ENCODE results near the gene MEIOSIN.
A peak's percentile ranks its signal among the peaks of the same experiment; 100 is the strongest.

The MEIOSIN gene

GRCh38 chr19:45770192-45771101, 37.2 kb downstream of the MEIOSIN start (continued):
- TF ChIP-seq BCL11B (tag by site-specific recombination; IDR thresholded peaks at IDR 0.05; ENCODE audit: low read depth) (peak; percentile 14; the same call in 1 of the 2 replicates), ZNF521 (tag by site-specific recombination; IDR thresholded peaks at IDR 0.05) (no peak), GLI4 (tag by site-specific recombination; IDR thresholded peaks at IDR 0.05) (no peak), ZNF366 (tag by site-specific recombination; conservative IDR thresholded peaks at IDR 0.05) (no peak)

DNA sequence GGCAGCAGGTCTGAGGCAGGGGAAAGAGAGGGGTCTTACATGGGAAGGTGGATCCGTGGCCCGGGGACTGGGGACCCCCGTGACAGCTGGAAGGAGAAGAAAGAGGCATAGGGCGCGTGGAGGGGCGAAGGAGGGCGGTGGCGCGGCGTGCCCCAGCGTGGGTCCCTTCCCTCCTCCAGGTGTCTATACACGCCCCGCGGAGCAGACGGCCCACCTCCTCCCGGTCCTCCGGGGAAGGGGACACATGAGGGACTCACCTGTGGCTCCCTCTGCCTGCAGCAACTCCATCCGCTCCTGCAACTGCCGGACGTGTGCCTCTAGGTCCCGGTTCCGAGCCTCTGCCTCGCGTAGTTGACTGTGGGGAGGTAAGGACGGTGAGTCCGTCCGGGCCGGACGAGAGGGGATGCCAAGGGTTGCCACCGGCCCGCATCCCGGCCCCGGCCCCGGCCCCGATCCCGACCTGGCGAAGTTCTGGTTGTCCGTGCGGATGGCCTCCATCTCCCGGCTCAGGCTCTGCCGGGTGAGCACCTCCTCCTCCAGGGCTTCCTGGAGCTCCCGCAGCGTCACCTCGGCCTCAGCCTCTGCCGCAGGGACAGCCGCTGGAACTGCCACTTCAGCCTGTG, 38.2 kb downstream of the MEIOSIN start:
- no peak overlapping the region for H3K4me3 ChIP-seq (ENCODE audit: low read depth, low read length)

DNA sequence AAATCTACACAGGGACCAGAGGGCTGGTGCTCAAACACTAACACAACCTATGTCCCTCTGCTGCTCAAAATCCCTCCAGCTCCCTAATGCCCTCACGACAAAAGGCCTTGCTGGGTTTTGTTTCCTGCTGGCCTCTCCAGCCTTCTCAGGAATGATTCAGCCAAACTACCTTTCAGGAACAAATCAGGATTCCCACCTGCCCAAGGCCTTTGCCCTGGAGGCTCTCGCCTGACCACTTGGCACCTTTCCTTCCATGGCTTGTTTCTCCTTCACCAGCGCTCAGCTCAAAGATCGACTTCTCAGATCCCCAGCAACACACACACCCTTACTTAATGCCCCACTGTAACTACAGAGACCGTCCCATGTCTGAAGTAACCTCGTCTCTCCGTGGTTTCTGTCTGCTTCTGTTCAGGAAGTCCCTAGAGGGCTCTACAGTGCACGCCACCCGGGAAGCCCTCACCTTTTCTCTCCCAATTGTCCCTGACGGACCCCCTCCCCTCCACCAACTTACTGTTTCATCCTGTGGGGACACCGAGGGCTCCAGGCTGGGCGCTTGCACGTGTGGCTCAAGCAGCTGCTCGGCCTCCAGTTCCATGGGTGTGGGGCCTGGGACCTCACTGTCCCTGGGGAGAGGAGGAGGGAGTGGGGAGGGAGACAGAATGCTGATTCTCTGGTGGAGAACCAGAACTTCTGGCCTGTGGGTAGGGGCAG, 39.0 kb downstream of the MEIOSIN start:
- Histone ChIP-seq H3K9me3 (ENCODE audit: control insufficient read depth, insufficient read depth, low read depth, low read length) (no peaks in the 10 kb centered on the region), H3K4me3 (ENCODE audit: low read depth, low read length) (no peak overlapping the region), H3K4me1 (ENCODE audit: control insufficient read depth, insufficient read depth, low read length) (peaks cover 6% of the 10 kb centered on the region), H3K27ac (ENCODE audit: extremely low read depth, low read depth, low read length) (peak overlapping the region; percentile 32), H3K36me3 (ENCODE audit: control insufficient read depth in 2 of 2, insufficient read depth in 1 of 2, low read length in 2 of 2) (peaks cover 16 to 38% of the 10 kb centered on the region in 2 experiments)
- POLR2A ChIA-PET = interaction anchor here (1.4 to 7.2 kb wide), 5 partner anchors 11 to 84 kb away, joined by 3 to 111 read pairs (median 11); partner anchors contain the start of genes DMPK, DMWD, QPCTL and SNRPD2
- TF ChIP-seq KLF9 (tag by site-specific recombination; IDR thresholded peaks at IDR 0.05; ENCODE audit: low read depth) = no peak
- TF ChIP-seq PATZ1 (tag by site-specific recombination; IDR thresholded peaks at IDR 0.05) = no peak
- TF ChIP-seq ZNF658 (tag by site-specific recombination; IDR thresholded peaks at IDR 0.05) = no peak
- TF ChIP-seq TRIM28 (IDR thresholded peaks at IDR 0.05; ENCODE audit: borderline replicate concordance, low read length) = no peak
- no peak for TF ChIP-seq MYNN (tag by site-specific recombination; IDR thresholded peaks at IDR 0.05; ENCODE audit: borderline replicate concordance)
- no peak for TF ChIP-seq ZNF76 (tag by site-specific recombination; IDR thresholded peaks at IDR 0.05; ENCODE audit: borderline replicate concordance, low read depth)
- CTCF ChIA-PET = interaction anchor here (0.7 to 2.5 kb wide), 4 partner anchors 27 to 94 kb away, joined by 3 to 9 read pairs (median 6); no protein-coding TSS in a partner anchor

More for the DNA sequence above, 38.2 kb downstream of the MEIOSIN start:
- H3K36me3 ChIP-seq (ENCODE audit: control insufficient read depth in 2 of 2, insufficient read depth in 1 of 2, low read length in 2 of 2) = peaks cover 16 to 29% of the 10 kb centered on the region in 2 experiments
- peak overlapping the region; percentile 70 for H3K27ac ChIP-seq (ENCODE audit: extremely low read depth, low read depth, low read length)
- TF ChIP-seq HOXD13 (CRISPR knock-in tag; IDR thresholded peaks at IDR 0.05; ENCODE audit: borderline replicate concordance) = no peak
- TF ChIP-seq, protein P1, sequence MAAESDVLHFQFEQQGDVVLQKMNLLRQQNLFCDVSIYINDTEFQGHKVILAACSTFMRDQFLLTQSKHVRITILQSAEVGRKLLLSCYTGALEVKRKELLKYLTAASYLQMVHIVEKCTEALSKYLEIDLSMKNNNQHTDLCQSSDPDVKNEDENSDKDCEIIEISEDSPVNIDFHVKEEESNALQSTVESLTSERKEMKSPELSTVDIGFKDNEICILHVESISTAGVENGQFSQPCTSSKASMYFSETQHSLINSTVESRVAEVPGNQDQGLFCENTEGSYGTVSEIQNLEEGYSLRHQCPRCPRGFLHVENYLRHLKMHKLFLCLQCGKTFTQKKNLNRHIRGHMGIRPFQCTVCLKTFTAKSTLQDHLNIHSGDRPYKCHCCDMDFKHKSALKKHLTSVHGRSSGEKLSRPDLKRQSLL (tag by site-specific recombination; IDR thresholded peaks at IDR 0.05) = peak; percentile 45; the same call in 1 of the 2 replicates
- no peak for TF ChIP-seq ZNF157 (tag by site-specific recombination; IDR thresholded peaks at IDR 0.05)
- H3K4me1 ChIP-seq (ENCODE audit: control insufficient read depth, insufficient read depth, low read length) = peaks cover 14% of the 10 kb centered on the region
- H3K9me3 ChIP-seq (ENCODE audit: control insufficient read depth, insufficient read depth, low read depth, low read length) = no peaks in the 10 kb centered on the region
- CTCF ChIA-PET = interaction anchor here (0.6 to 2.7 kb wide), 11 partner anchors 11 to 621 kb away, joined by 3 to 22 read pairs (median 7); partner anchors contain the start of genes DMPK and DMWD
- POLR2A ChIA-PET = interaction anchor here (0.6 to 7.2 kb wide), 11 partner anchors 12 to 102 kb away, joined by 3 to 133 read pairs (median 37); partner anchors contain the start of genes DMPK, DMWD, FBXO46 and FOXA3
